ENCODE results near the gene CLIC1. TPM values are rescaled to one million over a fixed set of nuclear protein-coding genes. Genes with fewer than 3 reads are reported as not detected.

Gene CLIC1
- total RNA-seq, 1 donor from 2014 or later = 281 TPM

- Histone ChIP-seq H3K27ac (no peak within 1 kb of the TSS), H3K27me3 (no peaks in the 10 kb centered on the region), H3K4me1 (peaks cover 5 to 12% of the 10 kb centered on the region in 2 donors), H3K4me3 (no peak within 1 kb of the TSS), H3K36me3 (peaks cover 22 to 25% of the 10 kb centered on the region in 2 donors), H3K9me3 (no peaks in the 10 kb centered on the region)
- intact Hi-C loops (cut with DNase I) = no loop called here
- no peak for DNase-seq (ENCODE audit: low spot score in 2 of 2)
- TF ChIP-seq CTCF (IDR thresholded peaks at IDR 0.05) = no peak
Observed at GRCh38 chr6:31723245-31723979, 12.9 kb downstream of the CLIC1 start, which contains the start of gene MPIG6B. Gene MPIG6B, plus strand, starts transcription at chr6:31723373. Its CDS starts 11 bp downstream, at chr6:31723384.

- no peaks in the 10 kb centered on the region for H3K27me3 ChIP-seq
- H3K4me3 ChIP-seq = no peak overlapping the region
- intact Hi-C loops (cut with DNase I) = no loop called here
- H3K9me3 ChIP-seq = no peaks in the 10 kb centered on the region
- DNase-seq (ENCODE audit: low spot score in 2 of 2) = no peak
- H3K36me3 ChIP-seq = peaks cover 16 to 19% of the 10 kb centered on the region in 2 donors
- no peak overlapping the region for H3K27ac ChIP-seq
- no peaks in the 10 kb centered on the region for H3K4me1 ChIP-seq
- no peak for TF ChIP-seq CTCF (IDR thresholded peaks at IDR 0.05)
Observed at GRCh38 chr6:31722173-31722572, 14.2 kb downstream of the CLIC1 start.

GRCh38 chr6:31721351-31722020 is 14.8 kb downstream of the CLIC1 start, which contains the start of gene LY6G6C:
Gene LY6G6C, minus strand, starts transcription at chr6:31721746. Its CDS starts 67 bp downstream, at chr6:31721679.
- Histone ChIP-seq H3K27ac (no peak within 1 kb of the TSS), H3K9me3 (no peaks in the 10 kb centered on the region), H3K36me3 (peaks cover 9 to 12% of the 10 kb centered on the region in 2 donors), H3K27me3 (no peaks in the 10 kb centered on the region), H3K4me3 (no peak within 1 kb of the TSS), H3K4me1 (no peaks in the 10 kb centered on the region)
- no peak for DNase-seq (ENCODE audit: low spot score in 2 of 2)
- no peak for TF ChIP-seq CTCF (IDR thresholded peaks at IDR 0.05)
- intact Hi-C loops (cut with DNase I) = no loop called here

GRCh38 chr6:31720196-31720770 is 16.0 kb downstream of the CLIC1 start:
- Histone ChIP-seq H3K36me3 (peaks cover 0 to 5% of the 10 kb centered on the region in 2 donors), H3K4me3 (no peak overlapping the region), H3K27me3 (no peaks in the 10 kb centered on the region), H3K4me1 (no peaks in the 10 kb centered on the region), H3K9me3 (no peaks in the 10 kb centered on the region), H3K27ac (no peak overlapping the region)
- intact Hi-C loops (cut with DNase I) = no loop called here
- TF ChIP-seq CTCF (IDR thresholded peaks at IDR 0.05) = no peak
- DNase-seq (ENCODE audit: low spot score in 2 of 2) = no peak

- Histone ChIP-seq H3K9me3 (no peaks in the 10 kb centered on the region), H3K27me3 (no peaks in the 10 kb centered on the region), H3K27ac (no peak overlapping the region), H3K36me3 (peaks cover 0 to 3% of the 10 kb centered on the region in 2 donors), H3K4me1 (no peaks in the 10 kb centered on the region), H3K4me3 (no peak overlapping the region)
- no peak for TF ChIP-seq CTCF (IDR thresholded peaks at IDR 0.05)
- DNase-seq (ENCODE audit: low spot score in 2 of 2) = no peak
- intact Hi-C loops (cut with DNase I) = no loop called here
Observed at GRCh38 chr6:31719001-31719400, 17.3 kb downstream of the CLIC1 start.

Measured in ascending aorta (tissue), 2 donors.